Measurements from ENCODE around the gene HP.
"Not testable (repeated sequence)": the region's sequence is repeated elsewhere in the genome, so short reads cannot be mapped to it uniquely, and the experiment has no call there.

The HP gene

GRCh38 chr16:72054254-72054847 is at the start of gene HP:
TSS of gene HP (plus strand) at chr16:72054505. CDS start at chr16:72054653, 148 bp downstream.
- H3K4me3 Mint-ChIP-seq, DNase-seq, H3K27me3 Mint-ChIP-seq, H3K27ac Mint-ChIP-seq, ATAC-seq, H3K4me1 Mint-ChIP-seq, H3K9me3 Mint-ChIP-seq: not testable (repeated sequence)

GRCh38 chr16:72008065-72008423 is 46.3 kb upstream of the HP start:
- Mint-ChIP-seq H3K4me3 (peak overlapping the region; percentile 85 to 97), H3K27ac (peak overlapping the region in 1 of 2 donors; percentile 12), H3K4me1 (peaks cover 34% of the 10 kb centered on the region)
- ATAC-seq, H3K9me3 Mint-ChIP-seq, H3K27me3 Mint-ChIP-seq, DNase-seq: not testable (repeated sequence)

GRCh38 chr16:72008424-72009216 is 45.7 kb upstream of the HP start, which contains the start of gene DHODH:
TSS of gene DHODH (plus strand) at chr16:72008744. CDS start at chr16:72008765, 21 bp downstream.
- H3K4me3 Mint-ChIP-seq: peak within 1 kb of the TSS; percentile 85 to 97
- no peaks in the 10 kb centered on the region for H3K9me3 Mint-ChIP-seq
- peaks cover 40% of the 10 kb centered on the region for H3K4me1 Mint-ChIP-seq
- peak within 1 kb of the TSS; percentile 95 to 98 for H3K27ac Mint-ChIP-seq
- ATAC-seq: peak; percentile 99
- H3K27me3 Mint-ChIP-seq: no peaks in the 10 kb centered on the region
- peak; percentile 98 to 99 for DNase-seq

- Mint-ChIP-seq H3K27ac (peak overlapping the region; percentile 16 to 52), H3K4me3 (peak overlapping the region; percentile 43 to 74), H3K4me1 (peaks cover 51% of the 10 kb centered on the region), H3K27me3 (no peaks in the 10 kb centered on the region), H3K9me3 (no peaks in the 10 kb centered on the region)
- ATAC-seq: no peak
- DNase-seq: no peak
Measured at GRCh38 chr16:72009779-72010178, 44.5 kb upstream of the HP start.

- no peak for DNase-seq
- Mint-ChIP-seq H3K27me3 (no peaks in the 10 kb centered on the region), H3K27ac (peak overlapping the region in 1 of 2 donors; percentile 29), H3K9me3 (no peaks in the 10 kb centered on the region), H3K4me1 (peaks cover 51% of the 10 kb centered on the region), H3K4me3 (no peak overlapping the region)
- no peak for ATAC-seq
Measured at GRCh38 chr16:72012607-72013006, 41.7 kb upstream of the HP start.

- ATAC-seq: no peak
- peak overlapping the region; percentile 90 to 95 for H3K27ac Mint-ChIP-seq
- peak overlapping the region in 1 of 2 donors; percentile 29 for H3K4me3 Mint-ChIP-seq
- peak in 1 of 2 donors; percentile 22 for DNase-seq
- H3K27me3 Mint-ChIP-seq: no peaks in the 10 kb centered on the region
- no peaks in the 10 kb centered on the region for H3K9me3 Mint-ChIP-seq
- H3K4me1 Mint-ChIP-seq: peaks cover 51% of the 10 kb centered on the region
Measured at GRCh38 chr16:72013389-72013788, 40.9 kb upstream of the HP start.

GRCh38 chr16:72013888-72014581 is 40.3 kb upstream of the HP start:
- Mint-ChIP-seq H3K27ac (peak overlapping the region; percentile 90 to 95), H3K4me1 (peaks cover 51% of the 10 kb centered on the region), H3K9me3 (no peaks in the 10 kb centered on the region), H3K4me3 (peak overlapping the region in 1 of 2 donors; percentile 29), H3K27me3 (no peaks in the 10 kb centered on the region)
- ATAC-seq (no peak), DNase-seq (no peak)

- Mint-ChIP-seq H3K27ac (no peak overlapping the region), H3K9me3 (no peaks in the 10 kb centered on the region), H3K4me3 (no peak overlapping the region), H3K4me1 (peaks cover 49% of the 10 kb centered on the region), H3K27me3 (no peaks in the 10 kb centered on the region)
- ATAC-seq: no peak
- DNase-seq: no peak
Measured at GRCh38 chr16:72014675-72015074, 39.6 kb upstream of the HP start.

GRCh38 chr16:72015124-72015523 is 39.2 kb upstream of the HP start:
- H3K4me3 Mint-ChIP-seq: no peak overlapping the region
- H3K27ac Mint-ChIP-seq: no peak overlapping the region
- H3K27me3 Mint-ChIP-seq: no peaks in the 10 kb centered on the region
- peaks cover 45% of the 10 kb centered on the region for H3K4me1 Mint-ChIP-seq
- H3K9me3 Mint-ChIP-seq: no peaks in the 10 kb centered on the region
- DNase-seq: no peak
- no peak for ATAC-seq

GRCh38 chr16:72018470-72018869 is 35.8 kb upstream of the HP start:
- no peak for ATAC-seq
- Mint-ChIP-seq H3K4me3 (no peak overlapping the region), H3K27me3 (no peaks in the 10 kb centered on the region), H3K27ac (no peak overlapping the region), H3K9me3 (no peaks in the 10 kb centered on the region), H3K4me1 (peaks cover 13% of the 10 kb centered on the region)
- DNase-seq: no peak

GRCh38 chr16:72021043-72021442 is 33.3 kb upstream of the HP start:
- no peak for DNase-seq
- Mint-ChIP-seq H3K27me3 (no peaks in the 10 kb centered on the region), H3K4me1 (no peaks in the 10 kb centered on the region), H3K9me3 (no peaks in the 10 kb centered on the region), H3K27ac (peak overlapping the region in 1 of 2 donors; percentile 42), H3K4me3 (no peak overlapping the region)
- ATAC-seq: no peak

- Mint-ChIP-seq H3K4me3 (no peak overlapping the region), H3K27ac (peak overlapping the region in 1 of 2 donors; percentile 56), H3K27me3 (no peaks in the 10 kb centered on the region), H3K4me1 (no peaks in the 10 kb centered on the region), H3K9me3 (no peaks in the 10 kb centered on the region)
- DNase-seq (no peak), ATAC-seq (no peak)
Measured at GRCh38 chr16:72022127-72022526, 32.2 kb upstream of the HP start.

GRCh38 chr16:72023962-72024361 is 30.3 kb upstream of the HP start:
- H3K4me1 Mint-ChIP-seq: no peaks in the 10 kb centered on the region
- no peak overlapping the region for H3K4me3 Mint-ChIP-seq
- no peak for ATAC-seq
- DNase-seq: no peak
- no peaks in the 10 kb centered on the region for H3K9me3 Mint-ChIP-seq
- peak overlapping the region in 1 of 2 donors; percentile 54 for H3K27ac Mint-ChIP-seq
- H3K27me3 Mint-ChIP-seq: no peaks in the 10 kb centered on the region

- Mint-ChIP-seq H3K9me3 (no peaks in the 10 kb centered on the region), H3K4me1 (no peaks in the 10 kb centered on the region), H3K4me3 (no peak overlapping the region), H3K27ac (no peak overlapping the region), H3K27me3 (no peaks in the 10 kb centered on the region)
- no peak for ATAC-seq
- no peak for DNase-seq
Measured at GRCh38 chr16:72024862-72025382, 29.4 kb upstream of the HP start.

GRCh38 chr16:72025404-72026114 is 28.7 kb upstream of the HP start:
- ATAC-seq (no peak), DNase-seq (no peak)
- no peak overlapping the region for H3K4me3 Mint-ChIP-seq
- H3K4me1 Mint-ChIP-seq: no peaks in the 10 kb centered on the region
- no peak overlapping the region for H3K27ac Mint-ChIP-seq
- H3K9me3 Mint-ChIP-seq: no peaks in the 10 kb centered on the region
- no peaks in the 10 kb centered on the region for H3K27me3 Mint-ChIP-seq

Measured in stimulated activated naive CD8-positive, alpha-beta T cell treated with anti-CD3 and anti-CD28 coated beads, Interleukin-15, amount 100 ng/mL, for 72 hours (primary cell).